ENCODE data around the gene STARD3NL.

DNA sequence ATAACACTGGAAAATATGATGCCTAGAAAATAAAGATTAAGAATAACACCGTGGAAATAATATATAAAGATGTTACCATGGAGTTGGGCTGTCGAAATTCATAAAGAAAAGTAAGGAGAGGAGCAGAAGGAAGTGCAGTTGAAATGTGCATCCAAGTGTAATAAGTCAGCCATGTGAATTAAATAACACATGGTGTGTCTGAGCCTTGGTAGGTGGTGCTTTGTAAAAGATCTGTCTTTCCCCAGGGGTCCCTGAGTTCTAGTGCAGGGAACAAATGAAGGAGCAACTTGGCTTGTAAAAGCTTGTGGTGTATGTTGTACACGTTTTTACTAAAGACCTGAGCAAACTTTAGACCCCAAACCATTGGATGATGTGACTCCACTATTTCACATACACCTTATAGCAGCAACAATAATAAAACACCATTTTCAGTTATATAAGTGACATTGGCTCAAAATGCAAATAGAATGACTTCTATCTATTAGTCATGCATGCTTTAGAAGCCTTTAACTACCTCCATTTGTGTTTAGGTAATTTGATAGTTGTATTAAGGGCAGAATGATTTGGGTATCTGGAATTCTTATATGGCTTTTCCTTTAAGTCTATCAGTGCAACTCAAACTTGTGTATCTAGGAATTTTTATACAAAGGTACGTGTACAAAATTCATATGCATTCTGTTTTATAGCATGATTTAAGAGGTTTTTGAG, 11.3 kb downstream of the STARD3NL start:
- TF ChIP-seq POLR2AphosphoS5 (IDR thresholded peaks at IDR 0.05; ENCODE audit: low read depth, low read length) (no peak), TAF1 (IDR thresholded peaks at IDR 0.05; ENCODE audit: low read depth, low read length) (no peak), POLR2A (IDR thresholded peaks at IDR 0.05; ENCODE audit: low read depth, low read length) (no peak), SPI1 (IDR thresholded peaks at IDR 0.05; ENCODE audit: low read depth, low read length) (no peak), PAX5 (IDR thresholded peaks at IDR 0.05; ENCODE audit: insufficient read depth, low read length, severe bottlenecking) (no peak)
